Fibroblast of lung (primary cell): ENCODE results near the gene TOX2.

Experiments used
- CTCF ChIP-seq, 2 donors: IDR thresholded peaks in 1 of 2; conservative IDR thresholded peaks in 1 of 2; 1 replicate in 1 of 2; 2 replicates in 1 of 2; pipeline ENCODE4 v1.5.1; 2011 to 2012; ENCODE audit warnings: low read length in 2 of 2, control low read depth in 1 of 2, inconsistent platforms in 1 of 2, low read depth in 1 of 2, mild to moderate bottlenecking in 1 of 2
- EZH2 ChIP-seq: IDR thresholded peaks from 2 replicates; pipeline ENCODE4 v1.5.1; 2012; ENCODE audit warnings: low read length, control low read depth, mild to moderate bottlenecking; ENCODE audit errors: missing control alignments

- TF ChIP-seq CTCF (conservative IDR thresholded peaks at IDR 0.05 in 1 of 2, IDR thresholded peaks at IDR 0.05 in 1 of 2; ENCODE audit: low read depth in 1 of 2, low read length in 2 of 2) (no peak), EZH2 (no peak)
Observed at GRCh38 chr20:44031781-44032582, 117.3 kb downstream of the TOX2 start.
